WTC11 (cell line): ENCODE measurements around the gene PCDH9. TPM values are rescaled to one million over a fixed set of nuclear protein-coding genes. Genes with fewer than 3 reads are reported as not detected.
"Not testable (repeated sequence)": the region's sequence is repeated elsewhere in the genome, so short reads cannot be mapped to it uniquely, and the experiment has no call there.

Source experiments
- ATAC-seq: fragments of 200-7000 bp; cut with Tn5 transposase; 2 replicates; pipeline ENCODE4 v1.10.0; 2021; ENCODE audit warnings: mild to moderate bottlenecking, moderate library complexity
- CTCF ChIA-PET: fragments of 300-600 bp; sonication (Branson Sonifier 250); formaldehyde crosslinking; loops from one replicate; lab custom pipeline; 2021; ENCODE audit warnings: antibody characterized with exemption; lab: Charles Lee
- POLR2A ChIA-PET: fragments of 350-600 bp; sonication (Branson Sonifier 250); formaldehyde crosslinking; loops from one replicate; lab custom pipeline; 2021; ENCODE audit warnings: antibody characterized with exemption; lab: Charles Lee
- DNase-seq: peaks from one replicate; pipeline ENCODE4 v3.0.0; 2021; ENCODE audit warnings: low spot score
- H3K27ac Mint-ChIP-seq: 2 replicates; pipeline ENCODE4 v1.8.0; 2021; ENCODE audit warnings: mixed read lengths
- H3K27me3 Mint-ChIP-seq: 2 replicates; pipeline ENCODE4 v1.8.0; 2021; ENCODE audit warnings: low read depth, mild to moderate bottlenecking, moderate library complexity, mixed read lengths
- H3K36me3 Mint-ChIP-seq: 2 replicates; pipeline ENCODE4 v1.8.0; 2021; ENCODE audit warnings: mixed read lengths
- H3K4me1 Mint-ChIP-seq: 2 replicates; pipeline ENCODE4 v1.8.0; 2022; ENCODE audit warnings: mixed read lengths
- H3K4me3 Mint-ChIP-seq: 2 replicates; pipeline ENCODE4 v1.8.0; 2021; ENCODE audit warnings: mild to moderate bottlenecking, moderate library complexity, mixed read lengths
- H3K9me3 Mint-ChIP-seq: 2 replicates; pipeline ENCODE4 v1.8.0; 2021; ENCODE audit warnings: mixed read lengths
- ATF6 ChIP-seq: sonication (generic); formaldehyde crosslinking; IDR thresholded peaks from 2 replicates; pipeline ENCODE4 v1.8.1; 2023; ENCODE audit warnings: mild to moderate bottlenecking, missing genetic modification reagents
- CTCF ChIP-seq: fragments of 200-600 bp; IDR thresholded peaks from 2 replicates; pipeline ENCODE4 v1.8.0; 2022; ENCODE audit warnings: antibody characterized with exemption
- ELF4 ChIP-seq: sonication (generic); formaldehyde crosslinking; IDR thresholded peaks from 2 replicates; pipeline ENCODE4 v1.8.1; 2022; ENCODE audit warnings: low read depth, mild to moderate bottlenecking, moderate library complexity, missing genetic modification reagents
- FOXP4 ChIP-seq: sonication (generic); formaldehyde crosslinking; IDR thresholded peaks from 2 replicates; pipeline ENCODE4 v1.8.0; 2022; ENCODE audit warnings: mild to moderate bottlenecking, missing genetic modification reagents
- GRHL2 ChIP-seq: fragments of 250-450 bp; sonication (Bioruptor Pico); IDR thresholded peaks from 2 replicates; pipeline ENCODE4 v1.8.0; 2022; ENCODE audit warnings: mild to moderate bottlenecking, moderate library complexity; ENCODE audit not compliant: insufficient replicate concordance, severe bottlenecking
- IRF1 ChIP-seq: sonication (generic); formaldehyde crosslinking; IDR thresholded peaks from 2 replicates; pipeline ENCODE4 v1.8.0; 2023; ENCODE audit warnings: missing genetic modification reagents
- IRF2 ChIP-seq: sonication (generic); formaldehyde crosslinking; IDR thresholded peaks from 2 replicates; pipeline ENCODE4 v1.8.0; 2022; ENCODE audit warnings: low read depth, missing genetic modification reagents, borderline replicate concordance
- JUN ChIP-seq: sonication (generic); formaldehyde crosslinking; IDR thresholded peaks from 2 replicates; pipeline ENCODE4 v1.8.0; 2023; ENCODE audit warnings: mild to moderate bottlenecking, missing genetic modification reagents
- NFATC4 ChIP-seq: fragments of 250-450 bp; sonication (Bioruptor Pico); IDR thresholded peaks from 2 replicates; pipeline ENCODE4 v1.9.0; 2021; ENCODE audit warnings: mild to moderate bottlenecking
- NR3C1 ChIP-seq: sonication (generic); formaldehyde crosslinking; conservative IDR thresholded peaks from 2 replicates; pipeline ENCODE4 v1.8.1; 2023; ENCODE audit warnings: low read depth, mild to moderate bottlenecking, missing genetic modification reagents
- USF2 ChIP-seq: sonication (generic); formaldehyde crosslinking; IDR thresholded peaks from 2 replicates; pipeline ENCODE4 v1.8.1; 2023; ENCODE audit warnings: mild to moderate bottlenecking, missing genetic modification reagents, moderate library complexity
- ZNF232 ChIP-seq: sonication (generic); formaldehyde crosslinking; IDR thresholded peaks from 2 replicates; pipeline ENCODE4 v1.8.0; 2022; ENCODE audit warnings: mild to moderate bottlenecking, missing genetic modification reagents
- ZNF423 ChIP-seq: fragments of 250-450 bp; sonication (Bioruptor Pico); IDR thresholded peaks from 2 replicates; pipeline ENCODE4 v2.1.2; 2022; ENCODE audit warnings: mild to moderate bottlenecking, moderate library complexity
- ZSCAN18 ChIP-seq: fragments of 250-450 bp; sonication (Bioruptor Pico); IDR thresholded peaks from 2 replicates; pipeline ENCODE4 v2.1.2; 2022; ENCODE audit warnings: mild to moderate bottlenecking, moderate library complexity
- total RNA-seq: library from RNA; stranded (reverse); gene quantifications from 3 replicates; pipeline ENCODE4 v1.2.3, GENCODE V29; 2021

The PCDH9 gene
- total RNA-seq, 1 experiment from 2014 or later = 0.48 TPM

GRCh38 chr13:66301006-66301405, 929.1 kb downstream of the PCDH9 start (continued):
- TF ChIP-seq FOXP4 (CRISPR knock-in tag) = no peak
- TF ChIP-seq, all 79 proteins: peak for 0

- Mint-ChIP-seq H3K4me1 (peaks cover 3% of the 10 kb centered on the region; the same call in 1 of the 2 replicates), H3K27me3 (no peaks in the 10 kb centered on the region; the same call in 1 of the 2 replicates), H3K36me3 (peaks cover 14% of the 10 kb centered on the region; the same call in 1 of the 2 replicates), H3K4me3 (no peak overlapping the region), H3K27ac (no peak overlapping the region), H3K9me3 (peaks cover 20% of the 10 kb centered on the region)
- ChIA-PET CTCF (no interaction called here), POLR2A (no interaction called here)
- no peak for DNase-seq
- ATAC-seq = no peak
- TF ChIP-seq FOXP4 (CRISPR knock-in tag) (no peak), ELF4 (CRISPR knock-in tag) (no peak), GRHL2 (CRISPR knock-in tag) (no peak), JUN (CRISPR knock-in tag) (no peak), CTCF (no peak), ZNF423 (CRISPR knock-in tag) (no peak)
These were observed 933.3 kb downstream of the PCDH9 start for GRCh38 chr13:66296875-66297274.

GRCh38 chr13:66296328-66296727, 933.8 kb downstream of the PCDH9 start:
- no peak overlapping the region for H3K27ac Mint-ChIP-seq
- peaks cover 14% of the 10 kb centered on the region; the same call in 1 of the 2 replicates for H3K36me3 Mint-ChIP-seq
- peaks cover 3% of the 10 kb centered on the region; the same call in 1 of the 2 replicates for H3K4me1 Mint-ChIP-seq
- CTCF ChIA-PET = no interaction called here
- peaks cover 20% of the 10 kb centered on the region for H3K9me3 Mint-ChIP-seq
- H3K27me3 Mint-ChIP-seq = no peaks in the 10 kb centered on the region; the same call in 1 of the 2 replicates
- TF ChIP-seq IRF2 = no peak
- TF ChIP-seq NFATC4 = no peak
- no peak for TF ChIP-seq ATF6 (CRISPR knock-in tag)
- no peak for TF ChIP-seq NR3C1 (CRISPR knock-in tag)
- TF ChIP-seq ZNF232 (CRISPR knock-in tag) = no peak
- no peak for TF ChIP-seq ELF4 (CRISPR knock-in tag)
- no peak for TF ChIP-seq ZSCAN18
- TF ChIP-seq IRF1 (CRISPR knock-in tag) = no peak
- no peak for TF ChIP-seq USF2 (CRISPR knock-in tag)
- H3K4me3 Mint-ChIP-seq = no peak overlapping the region
- ATAC-seq (no peak), DNase-seq (no peak)
- POLR2A ChIA-PET = no interaction called here

- H3K4me1 Mint-ChIP-seq, H3K27me3 Mint-ChIP-seq, CTCF ChIA-PET, ATAC-seq, DNase-seq, H3K27ac Mint-ChIP-seq, H3K4me3 Mint-ChIP-seq, POLR2A ChIA-PET: not testable (repeated sequence)
- peaks cover 69% of the 10 kb centered on the region for H3K9me3 Mint-ChIP-seq
- peaks cover 46% of the 10 kb centered on the region for H3K36me3 Mint-ChIP-seq
These were observed 943.3 kb downstream of the PCDH9 start for GRCh38 chr13:66286806-66287205.
